ENCODE results near the gene THOC2.

- TF ChIP-seq YY1 (IDR thresholded peaks at IDR 0.05; ENCODE audit: borderline replicate concordance in 1 of 3, control insufficient read depth in 1 of 3, extremely low read depth in 1 of 3, insufficient read depth in 3 of 3, insufficient read length in 1 of 3, insufficient replicate concordance in 2 of 3, low read depth in 1 of 3, low read length in 2 of 3) (no peak), ETV5 (CRISPR knock-in tag; IDR thresholded peaks at IDR 0.05; ENCODE audit: low read depth) (no peak), NFYB (IDR thresholded peaks at IDR 0.05; ENCODE audit: extremely low read depth, insufficient read length) (no peak)
These were observed 12.7 kb upstream of the THOC2 start for GRCh38 chrX:123745511-123745910.
